Panc1 (cell line): ENCODE measurements around the gene NBL1. TPM values are rescaled to one million over a fixed set of nuclear protein-coding genes. Genes with fewer than 3 reads are reported as not detected.
A peak's percentile ranks its signal among the peaks of the same experiment; 100 is the strongest.

Experiments
- ATAC-seq: fragments of 200-7000 bp; cut with Tn5 transposase; 2 replicates; pipeline ENCODE4 v1.9.1; 2020; ENCODE audit warnings: mild to moderate bottlenecking, moderate library complexity
- BruUV-seq: library from RNA; stranded (reverse); fragments of 400-500 nt; replicated peaks from 2 replicates; lab custom pipeline; 2021; lab: Mats Ljungman, UMichigan
- CTCF ChIA-PET: fragments of 300-600 bp; sonication (Branson Sonifier 250); formaldehyde crosslinking; loops from one replicate; lab custom pipeline; 2022; ENCODE audit warnings: antibody characterized with exemption; lab: Charles Lee
- POLR2A ChIA-PET: fragments of 300-600 bp; sonication (Branson Sonifier 250); formaldehyde crosslinking; loops from one replicate; lab custom pipeline; 2022; ENCODE audit warnings: antibody characterized with exemption; lab: Charles Lee
- DNase-seq: peaks from one replicate; pipeline ENCODE4 v3.0.0-alpha.2; 2010; ENCODE audit warnings: low read depth, low spot score
- H3K27ac ChIP-seq: 2 replicates; pipeline ENCODE4 v1.5.1; 2011; ENCODE audit warnings: mild to moderate bottlenecking, low read length, inconsistent platforms
- H3K27me3 ChIP-seq: fragments of 200-500 bp; sonication (Bioruptor generic); 2 replicates; pipeline ENCODE4 v1.6.0; 2014; ENCODE audit warnings: low read length, inconsistent platforms; ENCODE audit not compliant: control insufficient read depth, insufficient read depth
- H3K36me3 ChIP-seq: fragments of 200-500 bp; sonication (Bioruptor generic); 2 replicates; pipeline ENCODE4 v1.5.1; 2014; ENCODE audit warnings: inconsistent platforms, mild to moderate bottlenecking, low read length, moderate library complexity; ENCODE audit not compliant: control insufficient read depth, insufficient read depth
- H3K4me1 ChIP-seq: 2 replicates; pipeline ENCODE4 v1.5.1; 2011; ENCODE audit warnings: inconsistent platforms, mild to moderate bottlenecking, low read length, moderate library complexity; ENCODE audit not compliant: control insufficient read depth, insufficient read depth
- H3K4me3 ChIP-seq, 2 experiments: 2 replicates each; pipeline ENCODE4 v1.5.1; 2011 to 2012; ENCODE audit warnings: low read depth in 2 of 2, low read length in 2 of 2, mild to moderate bottlenecking in 2 of 2, inconsistent platforms in 1 of 2, moderate library complexity in 1 of 2
- H3K9me3 ChIP-seq: fragments of 200-500 bp; sonication (Bioruptor generic); 2 replicates; pipeline ENCODE4 v1.5.1; 2014; ENCODE audit warnings: low read depth, mild to moderate bottlenecking, inconsistent platforms, low read length, moderate library complexity; ENCODE audit not compliant: control insufficient read depth, insufficient read depth
- CTCF ChIP-seq: fragments of 450-650 bp; IDR thresholded peaks from 2 replicates; pipeline ENCODE4 v1.5.1; 2017; ENCODE audit warnings: mild to moderate bottlenecking
- POLR2AphosphoS5 ChIP-seq: IDR thresholded peaks from 2 replicates; pipeline ENCODE4 v1.6.1; 2012; ENCODE audit warnings: mild to moderate bottlenecking, low read depth, low read length, moderate library complexity
- REST ChIP-seq, 2 experiments: IDR thresholded peaks; 2 replicates each; pipeline ENCODE4 v1.6.1; 2011 to 2012; ENCODE audit warnings: low read depth in 2 of 2, control low read depth in 1 of 2, low read length in 1 of 2, mild to moderate bottlenecking in 1 of 2, moderate library complexity in 1 of 2; ENCODE audit not compliant: insufficient read depth in 1 of 2
- SIN3A ChIP-seq: IDR thresholded peaks from 2 replicates; pipeline ENCODE4 v1.6.1; 2012; ENCODE audit warnings: low read depth, mild to moderate bottlenecking, low read length, moderate library complexity, borderline replicate concordance; ENCODE audit not compliant: insufficient read depth
- TCF7L2 ChIP-seq: IDR thresholded peaks from 2 replicates; pipeline ENCODE4 v1.6.1; 2011; ENCODE audit warnings: mild to moderate bottlenecking, low read depth, low read length, inconsistent platforms
- in situ Hi-C: cut with HindIII; loops from 2 replicates; pipeline ENCODE4 v1.10.0; 2016; ENCODE audit warnings: low sequenced_read_pairs, low pct_unique_long_range_greater_than_20kb
- intact Hi-C: fragments of 100-400 bp; cut with micrococcal nuclease; formaldehyde crosslinking; loops from one replicate; pipeline ENCODE4 v1.10.0; 2022; ENCODE audit not compliant: unreplicated experiment
- total RNA-seq: library from RNA; stranded (reverse); gene quantifications from one replicate; pipeline ENCODE4 v1.2.1, GENCODE V29; 2021; ENCODE audit not compliant: unreplicated experiment

NBL1 gene
- total RNA-seq, 1 experiment from 2014 or later = 191 TPM

- no peaks in the 10 kb centered on the region; the same call in 1 of the 2 replicates for H3K36me3 ChIP-seq
- no peak for TF ChIP-seq SIN3A
- no peak for TF ChIP-seq CTCF
- TF ChIP-seq POLR2AphosphoS5 = no peak
- no peak for TF ChIP-seq REST (IDR thresholded peaks at IDR 0.05; ENCODE audit: insufficient read depth in 1 of 2, low read depth in 2 of 2, low read length in 1 of 2)
- TF ChIP-seq TCF7L2 = no peak
- ATAC-seq (no peak), DNase-seq (no peak)
- no peaks in the 10 kb centered on the region for H3K9me3 ChIP-seq
- intact Hi-C loops (loop anchor here (10.0 kb wide), 1 partner anchor 203 kb away; no protein-coding TSS in a partner anchor), in situ Hi-C loops (no loop called here)
- CTCF ChIA-PET = interaction anchor here (0.6 kb wide), 1 partner anchor 96 kb away, joined by 6 read pairs; no protein-coding TSS in a partner anchor
- 0 out of 4 replicates have a peak overlapping the region, but pooled peaks of 1 of the 2 experiments have one; percentile 4 for H3K4me3 ChIP-seq
- BruUV-seq = TSS peak; percentile 63
- peaks cover 46% of the 10 kb centered on the region for H3K4me1 ChIP-seq
- H3K27ac ChIP-seq = no peak overlapping the region
- H3K27me3 ChIP-seq = no peaks in the 10 kb centered on the region
- POLR2A ChIA-PET = interaction anchor here (0.6 kb wide), 1 partner anchor 205 kb away, joined by 3 read pairs; no protein-coding TSS in a partner anchor
Observed at GRCh38 chr1:19648239-19648638, 4.1 kb downstream of the NBL1 start.

GRCh38 chr1:19648689-19649088 is 4.6 kb downstream of the NBL1 start:
- ChIA-PET POLR2A (interaction anchor here (0.6 kb wide), 1 partner anchor 204 kb away, joined by 3 read pairs; no protein-coding TSS in a partner anchor), CTCF (no interaction called here)
- TF ChIP-seq CTCF (peak; percentile 68), POLR2AphosphoS5 (no peak)
- intact Hi-C loops (loop anchor here (10.0 kb wide), 1 partner anchor 204 kb away; no protein-coding TSS in a partner anchor), in situ Hi-C loops (no loop called here)
- Histone ChIP-seq H3K4me1 (peaks cover 46% of the 10 kb centered on the region), H3K9me3 (no peaks in the 10 kb centered on the region), H3K4me3 (no peak overlapping the region), H3K27me3 (no peaks in the 10 kb centered on the region), H3K27ac (no peak overlapping the region), H3K36me3 (no peaks in the 10 kb centered on the region; the same call in 1 of the 2 replicates)
- ATAC-seq = no peak
- BruUV-seq = no TSS peak
- no peak for DNase-seq
